SK-N-SH treated with all-trans-retinoic acid at 6 μM for 48 hours (cell line): ENCODE measurements around the gene CLIC5.

Experiments used
- ATAC-seq: fragments of 200-7000 bp; cut with Tn5 transposase; 3 replicates; pipeline ENCODE4 v1.9.1; 2020; ENCODE audit warnings: mild to moderate bottlenecking, moderate library complexity
- ARNTL ChIP-seq: fragments of 450-650 bp; formaldehyde crosslinking; IDR thresholded peaks from 2 replicates; pipeline ENCODE4 v1.5.0; 2020; ENCODE audit warnings: low read depth, mild to moderate bottlenecking, moderate library complexity, borderline replicate concordance
- BACH2 ChIP-seq: fragments of 250-450 bp; sonication (Bioruptor Pico); IDR thresholded peaks from 2 replicates; pipeline ENCODE4 v1.9.0; 2021; ENCODE audit warnings: mild to moderate bottlenecking, borderline replicate concordance
- CSDC2 ChIP-seq: fragments of 250-450 bp; sonication (Bioruptor Pico); IDR thresholded peaks from 2 replicates; pipeline ENCODE4 v1.5.0; 2020; ENCODE audit warnings: mild to moderate bottlenecking, moderate library complexity
- ESRRG ChIP-seq: fragments of 250-450 bp; sonication (Bioruptor Pico); IDR thresholded peaks from 2 replicates; pipeline ENCODE4 v1.6.1; 2021; ENCODE audit warnings: mild to moderate bottlenecking
- GLIS3 ChIP-seq: fragments of 250-450 bp; sonication (Bioruptor Pico); IDR thresholded peaks from 2 replicates; pipeline ENCODE4 v1.5.0; 2020; ENCODE audit warnings: mild to moderate bottlenecking, moderate library complexity
- OSR1 ChIP-seq: fragments of 250-450 bp; sonication (Bioruptor Pico); IDR thresholded peaks from 2 replicates; pipeline ENCODE4 v1.8.0; 2022; ENCODE audit warnings: moderate library complexity, mild to moderate bottlenecking, inconsistent platforms
- PPARA ChIP-seq: fragments of 250-450 bp; sonication (Bioruptor Pico); IDR thresholded peaks from 2 replicates; pipeline ENCODE4 v1.5.0; 2020; ENCODE audit warnings: mild to moderate bottlenecking, borderline replicate concordance
- RARB ChIP-seq: fragments of 250-450 bp; sonication (Bioruptor Pico); IDR thresholded peaks from 2 replicates; pipeline ENCODE4 v1.8.0; 2021; ENCODE audit warnings: mild to moderate bottlenecking, moderate library complexity
- SNAI2 ChIP-seq: fragments of 250-450 bp; sonication (Bioruptor Pico); IDR thresholded peaks from 2 replicates; pipeline ENCODE4 v1.5.0; 2020; ENCODE audit warnings: mild to moderate bottlenecking, moderate library complexity
- TOX ChIP-seq: fragments of 250-450 bp; sonication (Bioruptor Pico); IDR thresholded peaks from 2 replicates; pipeline ENCODE4 v1.8.0; 2021; ENCODE audit warnings: mild to moderate bottlenecking, moderate library complexity, borderline replicate concordance
- ZC3H10 ChIP-seq: fragments of 250-450 bp; sonication (Bioruptor Pico); IDR thresholded peaks from 2 replicates; pipeline ENCODE4 v1.5.1; 2021; ENCODE audit warnings: mild to moderate bottlenecking, moderate library complexity
- ZFP3 ChIP-seq: fragments of 250-450 bp; sonication (Bioruptor Pico); IDR thresholded peaks from 2 replicates; pipeline ENCODE4 v1.5.0; 2020; ENCODE audit warnings: mild to moderate bottlenecking, moderate library complexity
- ZFP30 ChIP-seq: fragments of 450-650 bp; formaldehyde crosslinking; IDR thresholded peaks from 2 replicates; pipeline ENCODE4 v1.5.0; 2022; ENCODE audit warnings: mild to moderate bottlenecking, moderate library complexity
- ZNF70 ChIP-seq: fragments of 450-650 bp; formaldehyde crosslinking; IDR thresholded peaks from 2 replicates; pipeline ENCODE4 v1.5.0; 2020; ENCODE audit warnings: mild to moderate bottlenecking, moderate library complexity
- ZNF8 ChIP-seq: fragments of 450-650 bp; formaldehyde crosslinking; IDR thresholded peaks from 2 replicates; pipeline ENCODE4 v1.5.0; 2020; ENCODE audit warnings: mild to moderate bottlenecking, moderate library complexity
- TF ChIP-seq, protein P1 (sequence below): fragments of 250-450 bp; sonication (Bioruptor Pico); IDR thresholded peaks from 2 replicates; pipeline ENCODE4 v1.8.0; 2021; ENCODE audit warnings: low read depth, mild to moderate bottlenecking, moderate library complexity, borderline replicate concordance
- TF ChIP-seq, protein P2 (sequence below): fragments of 250-450 bp; sonication (Bioruptor Pico); IDR thresholded peaks from 2 replicates; pipeline ENCODE4 v1.5.0; 2020; ENCODE audit warnings: mild to moderate bottlenecking, moderate library complexity
- TF ChIP-seq, protein P3 (sequence below): fragments of 250-450 bp; sonication (Bioruptor Pico); IDR thresholded peaks from 2 replicates; pipeline ENCODE4 v1.5.1; 2020; ENCODE audit warnings: low read depth, mild to moderate bottlenecking, moderate library complexity
- TF ChIP-seq, protein P4 (sequence below): fragments of 250-450 bp; sonication (Bioruptor Pico); IDR thresholded peaks from 2 replicates; pipeline ENCODE4 v1.5.1; 2021; ENCODE audit warnings: mild to moderate bottlenecking, moderate library complexity
- TF ChIP-seq, protein P5 (sequence below): fragments of 250-450 bp; sonication (Bioruptor Pico); IDR thresholded peaks from 2 replicates; pipeline ENCODE4 v1.8.0; 2020; ENCODE audit warnings: mild to moderate bottlenecking, moderate library complexity, borderline replicate concordance

CLIC5 gene

DNA sequence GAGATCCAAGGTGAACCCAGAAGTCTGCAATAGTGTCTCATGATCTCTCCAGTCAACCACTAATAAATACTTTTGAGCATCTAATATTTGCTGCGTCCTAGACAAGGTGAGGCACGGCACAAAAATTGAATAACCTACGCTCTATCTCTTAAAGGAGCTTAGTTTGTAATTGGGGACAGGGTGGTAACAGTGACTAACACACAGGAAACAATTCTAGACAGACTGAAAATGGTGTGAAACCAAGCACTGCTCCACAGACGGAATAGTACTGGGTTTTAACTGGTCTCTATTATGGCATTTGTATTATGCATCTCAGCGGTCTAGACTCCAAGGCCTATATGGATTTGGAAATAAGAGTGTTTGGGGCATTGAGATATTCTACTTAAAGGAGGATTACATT is 120.1 kb downstream of the CLIC5 start (continued):
- TF ChIP-seq, protein P1, sequence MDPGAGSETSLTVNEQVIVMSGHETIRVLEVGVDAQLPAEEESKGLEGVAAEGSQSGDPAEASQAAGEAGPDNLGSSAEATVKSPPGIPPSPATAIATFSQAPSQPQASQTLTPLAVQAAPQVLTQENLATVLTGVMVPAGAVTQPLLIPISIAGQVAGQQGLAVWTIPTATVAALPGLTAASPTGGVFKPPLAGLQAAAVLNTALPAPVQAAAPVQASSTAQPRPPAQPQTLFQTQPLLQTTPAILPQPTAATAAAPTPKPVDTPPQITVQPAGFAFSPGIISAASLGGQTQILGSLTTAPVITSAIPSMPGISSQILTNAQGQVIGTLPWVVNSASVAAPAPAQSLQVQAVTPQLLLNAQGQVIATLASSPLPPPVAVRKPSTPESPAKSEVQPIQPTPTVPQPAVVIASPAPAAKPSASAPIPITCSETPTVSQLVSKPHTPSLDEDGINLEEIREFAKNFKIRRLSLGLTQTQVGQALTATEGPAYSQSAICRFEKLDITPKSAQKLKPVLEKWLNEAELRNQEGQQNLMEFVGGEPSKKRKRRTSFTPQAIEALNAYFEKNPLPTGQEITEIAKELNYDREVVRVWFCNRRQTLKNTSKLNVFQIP, result no peak

DNA sequence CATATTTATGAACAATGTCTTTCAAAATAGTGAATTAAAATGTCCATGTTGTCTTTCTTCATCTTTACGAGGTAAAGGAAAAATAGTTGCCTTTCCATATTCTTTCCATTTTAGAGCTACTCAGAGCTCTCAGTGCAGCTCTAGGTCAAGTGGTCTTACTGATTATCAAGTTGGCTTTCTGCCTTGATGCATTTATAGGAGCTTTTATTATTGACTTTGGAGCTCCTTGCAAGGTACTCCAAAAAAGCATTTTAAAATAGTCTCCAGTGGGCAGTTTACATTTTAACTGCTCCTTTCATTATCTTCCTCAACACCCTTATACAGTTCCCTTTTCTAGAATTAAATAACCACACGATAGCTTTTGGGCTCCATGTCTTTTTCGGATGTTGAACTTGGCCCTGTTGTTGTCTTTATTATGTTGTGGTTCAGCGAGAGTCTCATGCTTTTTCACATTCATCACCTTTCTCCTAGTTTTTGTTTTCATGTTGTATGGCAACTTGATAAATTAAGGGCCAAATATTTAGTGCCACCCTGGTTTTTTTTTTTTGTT is 122.9 kb downstream of the CLIC5 start:
- ATAC-seq, result no peak

DNA sequence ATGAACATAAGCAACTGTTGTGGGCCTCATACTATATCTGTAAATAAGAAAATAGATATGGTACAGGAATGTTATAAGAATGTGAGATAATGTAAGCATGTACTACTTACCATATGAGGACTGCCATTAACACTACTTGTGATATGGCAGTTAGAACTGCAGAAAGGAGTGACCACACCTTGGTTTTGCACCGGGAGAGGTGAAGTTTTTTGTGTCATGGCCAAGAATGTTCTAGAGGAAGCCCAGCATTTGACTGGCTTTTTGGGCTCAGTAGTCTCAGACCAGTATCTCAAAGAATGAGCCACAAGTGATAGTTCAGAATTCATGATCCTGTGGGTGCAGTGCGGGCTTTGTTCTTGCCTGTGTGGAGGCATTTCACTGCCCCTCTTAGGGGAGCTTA is 123.5 kb downstream of the CLIC5 start:
- TF ChIP-seq ZFP3 (CRISPR knock-in tag) (no peak), ESRRG (no peak), ZNF8 (CRISPR knock-in tag) (no peak), ZNF70 (no peak), BACH2 (CRISPR knock-in tag) (no peak), ARNTL (CRISPR knock-in tag) (no peak), RARB (CRISPR knock-in tag) (no peak), GLIS3 (CRISPR knock-in tag) (no peak)
- TF ChIP-seq, protein P2, sequence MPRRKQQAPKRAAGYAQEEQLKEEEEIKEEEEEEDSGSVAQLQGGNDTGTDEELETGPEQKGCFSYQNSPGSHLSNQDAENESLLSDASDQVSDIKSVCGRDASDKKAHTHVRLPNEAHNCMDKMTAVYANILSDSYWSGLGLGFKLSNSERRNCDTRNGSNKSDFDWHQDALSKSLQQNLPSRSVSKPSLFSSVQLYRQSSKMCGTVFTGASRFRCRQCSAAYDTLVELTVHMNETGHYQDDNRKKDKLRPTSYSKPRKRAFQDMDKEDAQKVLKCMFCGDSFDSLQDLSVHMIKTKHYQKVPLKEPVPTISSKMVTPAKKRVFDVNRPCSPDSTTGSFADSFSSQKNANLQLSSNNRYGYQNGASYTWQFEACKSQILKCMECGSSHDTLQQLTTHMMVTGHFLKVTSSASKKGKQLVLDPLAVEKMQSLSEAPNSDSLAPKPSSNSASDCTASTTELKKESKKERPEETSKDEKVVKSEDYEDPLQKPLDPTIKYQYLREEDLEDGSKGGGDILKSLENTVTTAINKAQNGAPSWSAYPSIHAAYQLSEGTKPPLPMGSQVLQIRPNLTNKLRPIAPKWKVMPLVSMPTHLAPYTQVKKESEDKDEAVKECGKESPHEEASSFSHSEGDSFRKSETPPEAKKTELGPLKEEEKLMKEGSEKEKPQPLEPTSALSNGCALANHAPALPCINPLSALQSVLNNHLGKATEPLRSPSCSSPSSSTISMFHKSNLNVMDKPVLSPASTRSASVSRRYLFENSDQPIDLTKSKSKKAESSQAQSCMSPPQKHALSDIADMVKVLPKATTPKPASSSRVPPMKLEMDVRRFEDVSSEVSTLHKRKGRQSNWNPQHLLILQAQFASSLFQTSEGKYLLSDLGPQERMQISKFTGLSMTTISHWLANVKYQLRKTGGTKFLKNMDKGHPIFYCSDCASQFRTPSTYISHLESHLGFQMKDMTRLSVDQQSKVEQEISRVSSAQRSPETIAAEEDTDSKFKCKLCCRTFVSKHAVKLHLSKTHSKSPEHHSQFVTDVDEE (CRISPR knock-in tag), result no peak
- TF ChIP-seq, protein P3, sequence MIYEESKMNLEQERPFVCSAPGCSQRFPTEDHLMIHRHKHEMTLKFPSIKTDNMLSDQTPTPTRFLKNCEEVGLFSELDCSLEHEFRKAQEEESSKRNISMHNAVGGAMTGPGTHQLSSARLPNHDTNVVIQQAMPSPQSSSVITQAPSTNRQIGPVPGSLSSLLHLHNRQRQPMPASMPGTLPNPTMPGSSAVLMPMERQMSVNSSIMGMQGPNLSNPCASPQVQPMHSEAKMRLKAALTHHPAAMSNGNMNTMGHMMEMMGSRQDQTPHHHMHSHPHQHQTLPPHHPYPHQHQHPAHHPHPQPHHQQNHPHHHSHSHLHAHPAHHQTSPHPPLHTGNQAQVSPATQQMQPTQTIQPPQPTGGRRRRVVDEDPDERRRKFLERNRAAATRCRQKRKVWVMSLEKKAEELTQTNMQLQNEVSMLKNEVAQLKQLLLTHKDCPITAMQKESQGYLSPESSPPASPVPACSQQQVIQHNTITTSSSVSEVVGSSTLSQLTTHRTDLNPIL, result no peak
- ATAC-seq, result no peak

More for the DNA sequence above, 122.9 kb downstream of the CLIC5 start:
- no peak for TF ChIP-seq ZNF8 (CRISPR knock-in tag)
- no peak for TF ChIP-seq ESRRG
- no peak for TF ChIP-seq CSDC2 (CRISPR knock-in tag)
- TF ChIP-seq, protein P2 (CRISPR knock-in tag), result no peak
- TF ChIP-seq BACH2 (CRISPR knock-in tag), result no peak
- TF ChIP-seq ZC3H10 (CRISPR knock-in tag), result no peak
- TF ChIP-seq, protein P4, sequence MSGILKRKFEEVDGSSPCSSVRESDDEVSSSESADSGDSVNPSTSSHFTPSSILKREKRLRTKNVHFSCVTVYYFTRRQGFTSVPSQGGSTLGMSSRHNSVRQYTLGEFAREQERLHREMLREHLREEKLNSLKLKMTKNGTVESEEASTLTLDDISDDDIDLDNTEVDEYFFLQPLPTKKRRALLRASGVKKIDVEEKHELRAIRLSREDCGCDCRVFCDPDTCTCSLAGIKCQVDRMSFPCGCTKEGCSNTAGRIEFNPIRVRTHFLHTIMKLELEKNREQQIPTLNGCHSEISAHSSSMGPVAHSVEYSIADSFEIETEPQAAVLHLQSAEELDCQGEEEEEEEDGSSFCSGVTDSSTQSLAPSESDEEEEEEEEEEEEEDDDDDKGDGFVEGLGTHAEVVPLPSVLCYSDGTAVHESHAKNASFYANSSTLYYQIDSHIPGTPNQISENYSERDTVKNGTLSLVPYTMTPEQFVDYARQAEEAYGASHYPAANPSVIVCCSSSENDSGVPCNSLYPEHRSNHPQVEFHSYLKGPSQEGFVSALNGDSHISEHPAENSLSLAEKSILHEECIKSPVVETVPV (CRISPR knock-in tag), result no peak
- TF ChIP-seq GLIS3 (CRISPR knock-in tag), result no peak
- TF ChIP-seq TOX (CRISPR knock-in tag), result no peak
- TF ChIP-seq SNAI2 (CRISPR knock-in tag), result no peak
- TF ChIP-seq PPARA (CRISPR knock-in tag), result no peak
- TF ChIP-seq ZFP30 (CRISPR knock-in tag), result no peak
- TF ChIP-seq, protein P1, result no peak
- TF ChIP-seq, protein P5, sequence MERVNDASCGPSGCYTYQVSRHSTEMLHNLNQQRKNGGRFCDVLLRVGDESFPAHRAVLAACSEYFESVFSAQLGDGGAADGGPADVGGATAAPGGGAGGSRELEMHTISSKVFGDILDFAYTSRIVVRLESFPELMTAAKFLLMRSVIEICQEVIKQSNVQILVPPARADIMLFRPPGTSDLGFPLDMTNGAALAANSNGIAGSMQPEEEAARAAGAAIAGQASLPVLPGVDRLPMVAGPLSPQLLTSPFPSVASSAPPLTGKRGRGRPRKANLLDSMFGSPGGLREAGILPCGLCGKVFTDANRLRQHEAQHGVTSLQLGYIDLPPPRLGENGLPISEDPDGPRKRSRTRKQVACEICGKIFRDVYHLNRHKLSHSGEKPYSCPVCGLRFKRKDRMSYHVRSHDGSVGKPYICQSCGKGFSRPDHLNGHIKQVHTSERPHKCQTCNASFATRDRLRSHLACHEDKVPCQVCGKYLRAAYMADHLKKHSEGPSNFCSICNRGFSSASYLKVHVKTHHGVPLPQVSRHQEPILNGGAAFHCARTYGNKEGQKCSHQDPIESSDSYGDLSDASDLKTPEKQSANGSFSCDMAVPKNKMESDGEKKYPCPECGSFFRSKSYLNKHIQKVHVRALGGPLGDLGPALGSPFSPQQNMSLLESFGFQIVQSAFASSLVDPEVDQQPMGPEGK, result no peak
- TF ChIP-seq OSR1 (CRISPR knock-in tag), result no peak
